SK-N-MC (cell line): Measurements from ENCODE around the gene SRRM1.

Experiments used
- EZH2 ChIP-seq: fragments of 200-600 bp; sonication (generic); IDR thresholded peaks from one replicate; pipeline ENCODE4 v1.6.1; 2017; ENCODE audit warnings: antibody characterized with exemption
- POLR2AphosphoS5 ChIP-seq: IDR thresholded peaks from 2 replicates; pipeline ENCODE4 v1.6.1; 2012; ENCODE audit warnings: mild to moderate bottlenecking, low read depth, low read length, borderline replicate concordance

GRCh38 chr1:24721533-24721932, 78.4 kb downstream of the SRRM1 start:
- no peak for TF ChIP-seq EZH2
- no peak for TF ChIP-seq POLR2AphosphoS5
